Measurements from ENCODE around the gene YKT6.
"Not testable (repeated sequence)": the region's sequence is repeated elsewhere in the genome, so short reads cannot be mapped to it uniquely, and the experiment has no call there.

YKT6 gene

GRCh38 chr7:44194562-44195145, 6.1 kb upstream of the YKT6 start:
- H3K4me1 Mint-ChIP-seq (ENCODE audit: low read depth): peaks cover 12% of the 10 kb centered on the region
- H3K27ac Mint-ChIP-seq: no peak overlapping the region
- no peak overlapping the region for H3K4me3 Mint-ChIP-seq
- H3K27me3 Mint-ChIP-seq (ENCODE audit: low read depth): peaks cover 4% of the 10 kb centered on the region
- no peaks in the 10 kb centered on the region for H3K9me3 Mint-ChIP-seq
- H3K36me3 Mint-ChIP-seq (ENCODE audit: low read depth): no peaks in the 10 kb centered on the region

DNA sequence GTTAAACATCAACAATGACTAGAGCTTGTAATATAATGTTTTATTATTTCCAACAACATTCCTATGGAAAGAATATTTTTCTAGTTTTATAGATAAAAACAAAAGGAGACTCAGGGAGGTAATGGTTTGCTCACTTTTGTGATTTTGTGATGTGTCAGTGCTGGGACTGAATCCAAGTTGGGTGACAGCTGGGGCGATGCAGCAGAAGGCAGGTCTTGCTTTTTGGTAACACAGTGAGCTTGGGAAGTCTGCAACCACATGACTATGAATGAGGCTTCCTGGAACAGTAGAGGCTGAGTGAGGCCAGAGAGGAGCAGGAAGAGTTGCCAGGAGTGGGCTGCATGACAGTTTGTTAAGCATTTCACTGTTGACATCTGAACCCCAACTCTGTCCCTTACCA, 4.9 kb upstream of the YKT6 start:
- Mint-ChIP-seq H3K4me1 (ENCODE audit: low read depth) (peaks cover 15% of the 10 kb centered on the region), H3K27me3 (ENCODE audit: low read depth) (peaks cover 4% of the 10 kb centered on the region), H3K27ac (no peak overlapping the region), H3K4me3 (no peak overlapping the region), H3K9me3 (no peaks in the 10 kb centered on the region), H3K36me3 (ENCODE audit: low read depth) (no peaks in the 10 kb centered on the region)

GRCh38 chr7:44196450-44196872, 4.3 kb upstream of the YKT6 start:
- Mint-ChIP-seq H3K27ac (no peak overlapping the region), H3K36me3 (ENCODE audit: low read depth) (no peaks in the 10 kb centered on the region), H3K4me3 (no peak overlapping the region), H3K4me1 (ENCODE audit: low read depth) (peaks cover 15% of the 10 kb centered on the region), H3K9me3 (no peaks in the 10 kb centered on the region), H3K27me3 (ENCODE audit: low read depth) (no peaks in the 10 kb centered on the region)

DNA sequence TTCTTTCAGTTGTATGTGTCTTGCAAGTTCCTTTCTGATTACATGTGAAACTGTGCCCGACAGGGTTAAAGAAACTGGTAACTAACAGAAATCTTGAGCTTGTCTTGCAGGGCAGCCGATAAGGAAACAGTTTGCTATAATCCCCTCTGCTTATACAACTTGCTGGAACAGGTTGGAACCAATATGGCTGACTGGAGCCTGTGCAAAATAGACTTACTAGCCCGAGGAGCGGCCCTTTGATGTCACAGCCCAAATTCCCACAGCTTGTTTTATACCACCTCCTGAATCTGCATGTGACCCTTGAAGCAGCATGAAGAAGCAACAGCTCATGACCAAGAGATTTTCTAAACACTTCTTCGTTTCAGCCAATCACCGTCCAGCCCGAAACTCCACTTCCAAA, 3.3 kb upstream of the YKT6 start:
- no peak overlapping the region for H3K4me3 Mint-ChIP-seq
- H3K27ac Mint-ChIP-seq: no peak overlapping the region
- H3K4me1 Mint-ChIP-seq (ENCODE audit: low read depth): peaks cover 25% of the 10 kb centered on the region
- no peaks in the 10 kb centered on the region for H3K9me3 Mint-ChIP-seq
- H3K27me3 Mint-ChIP-seq (ENCODE audit: low read depth): no peaks in the 10 kb centered on the region
- H3K36me3 Mint-ChIP-seq (ENCODE audit: low read depth): no peaks in the 10 kb centered on the region

GRCh38 chr7:44200163-44200562, 615 bp upstream of the YKT6 start:
- Mint-ChIP-seq H3K4me3 (peak overlapping the region; percentile 34), H3K4me1 (ENCODE audit: low read depth) (peaks cover 27% of the 10 kb centered on the region)
- H3K9me3 Mint-ChIP-seq; H3K36me3 Mint-ChIP-seq (ENCODE audit: low read depth); H3K27ac Mint-ChIP-seq; H3K27me3 Mint-ChIP-seq (ENCODE audit: low read depth): not testable (repeated sequence)

GRCh38 chr7:44201813-44202212, 1.0 kb downstream of the YKT6 start:
- no peaks in the 10 kb centered on the region for H3K9me3 Mint-ChIP-seq

DNA sequence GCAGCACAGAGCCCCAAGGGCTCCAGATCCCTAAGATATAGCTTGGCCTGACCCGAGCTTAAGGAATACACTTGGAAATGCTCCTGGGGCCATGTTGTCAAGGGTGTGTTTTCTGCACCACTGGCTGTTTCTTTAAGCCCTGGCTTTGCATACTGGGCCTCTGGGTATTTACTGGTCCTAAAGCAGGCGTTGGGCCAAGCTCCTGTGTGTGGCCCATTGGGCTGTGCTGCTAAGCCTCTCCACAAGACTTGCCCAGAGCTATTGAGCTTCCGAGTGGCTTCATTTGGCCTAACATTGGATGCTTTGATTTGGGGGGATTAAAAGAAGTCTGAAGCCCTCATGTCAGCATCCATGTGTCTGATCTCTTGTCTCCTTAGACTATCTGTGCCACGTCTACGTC, 5.2 kb downstream of the YKT6 start:
- H3K27me3 Mint-ChIP-seq (ENCODE audit: low read depth): no peaks in the 10 kb centered on the region
- peaks cover 34% of the 10 kb centered on the region for H3K36me3 Mint-ChIP-seq (ENCODE audit: low read depth)
- no peak overlapping the region for H3K27ac Mint-ChIP-seq
- no peaks in the 10 kb centered on the region for H3K9me3 Mint-ChIP-seq
- no peak overlapping the region for H3K4me3 Mint-ChIP-seq
- H3K4me1 Mint-ChIP-seq (ENCODE audit: low read depth): peaks cover 17% of the 10 kb centered on the region

More at GRCh38 chr7:44201813-44202212, 1.0 kb downstream of the YKT6 start:
- Mint-ChIP-seq H3K4me3 (peak overlapping the region; percentile 75), H3K4me1 (ENCODE audit: low read depth) (peaks cover 19% of the 10 kb centered on the region), H3K36me3 (ENCODE audit: low read depth) (peaks cover 13% of the 10 kb centered on the region), H3K27ac (peak overlapping the region; percentile 24), H3K27me3 (ENCODE audit: low read depth) (no peaks in the 10 kb centered on the region)

DNA sequence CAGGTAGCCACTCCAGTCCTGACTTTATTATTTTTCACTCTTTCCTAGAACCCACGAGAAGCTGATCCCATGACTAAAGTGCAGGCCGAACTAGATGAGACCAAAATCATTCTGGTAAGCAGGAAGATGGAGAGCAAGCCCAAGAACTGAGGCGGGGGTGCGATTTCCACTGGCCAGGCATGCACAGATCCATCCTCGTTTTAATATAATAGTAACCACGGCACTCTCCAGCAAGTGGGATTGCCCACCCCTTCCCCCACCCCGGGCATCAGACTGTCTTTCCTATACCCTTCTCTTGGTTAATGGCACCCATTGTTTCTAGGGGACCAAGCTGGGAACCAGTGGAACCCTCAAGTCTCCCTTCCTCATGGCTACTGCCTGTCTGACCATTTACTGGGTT, 7.3 kb downstream of the YKT6 start:
- Mint-ChIP-seq H3K4me3 (no peak overlapping the region), H3K27ac (no peak overlapping the region), H3K27me3 (ENCODE audit: low read depth) (no peaks in the 10 kb centered on the region), H3K36me3 (ENCODE audit: low read depth) (peaks cover 43% of the 10 kb centered on the region), H3K9me3 (no peaks in the 10 kb centered on the region), H3K4me1 (ENCODE audit: low read depth) (peaks cover 3% of the 10 kb centered on the region)

DNA sequence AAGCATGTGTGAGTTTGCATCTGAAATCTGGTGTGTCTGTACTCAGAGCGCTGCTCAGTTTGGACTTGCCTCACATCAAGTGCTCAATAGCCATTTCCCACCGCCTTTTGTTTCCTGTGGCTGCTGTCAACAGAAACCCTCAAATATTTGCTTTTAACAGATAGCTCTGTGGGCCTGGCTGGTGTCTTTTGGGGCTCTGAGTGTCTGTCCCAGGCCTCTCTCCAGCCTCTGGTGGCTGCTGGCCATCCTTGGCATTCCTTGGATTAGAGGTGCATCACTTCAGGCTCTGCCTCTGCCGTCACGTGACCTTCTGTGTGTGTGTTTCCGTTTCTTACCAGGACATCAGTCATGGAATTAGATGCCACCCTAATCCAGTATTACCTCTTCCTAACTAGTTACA, 9.3 kb downstream of the YKT6 start:
- H3K4me3 Mint-ChIP-seq: no peak overlapping the region
- H3K36me3 Mint-ChIP-seq (ENCODE audit: low read depth): peaks cover 43% of the 10 kb centered on the region
- no peaks in the 10 kb centered on the region for H3K9me3 Mint-ChIP-seq
- no peak overlapping the region for H3K27ac Mint-ChIP-seq
- H3K27me3 Mint-ChIP-seq (ENCODE audit: low read depth): no peaks in the 10 kb centered on the region
- peaks cover 2% of the 10 kb centered on the region for H3K4me1 Mint-ChIP-seq (ENCODE audit: low read depth)

GRCh38 chr7:44211126-44211675, 10.4 kb downstream of the YKT6 start:
- peaks cover 40% of the 10 kb centered on the region for H3K36me3 Mint-ChIP-seq (ENCODE audit: low read depth)
- no peak overlapping the region for H3K4me3 Mint-ChIP-seq
- H3K9me3 Mint-ChIP-seq: no peaks in the 10 kb centered on the region
- no peak overlapping the region for H3K27ac Mint-ChIP-seq
- H3K27me3 Mint-ChIP-seq (ENCODE audit: low read depth): no peaks in the 10 kb centered on the region
- H3K4me1 Mint-ChIP-seq (ENCODE audit: low read depth): peaks cover 2% of the 10 kb centered on the region

- Mint-ChIP-seq H3K27ac (no peak overlapping the region), H3K9me3 (no peaks in the 10 kb centered on the region), H3K4me1 (ENCODE audit: low read depth) (peaks cover 2% of the 10 kb centered on the region), H3K4me3 (no peak overlapping the region), H3K27me3 (ENCODE audit: low read depth) (no peaks in the 10 kb centered on the region), H3K36me3 (ENCODE audit: low read depth) (peaks cover 36% of the 10 kb centered on the region)
Measured at GRCh38 chr7:44212018-44212417, 11.2 kb downstream of the YKT6 start.

DNA sequence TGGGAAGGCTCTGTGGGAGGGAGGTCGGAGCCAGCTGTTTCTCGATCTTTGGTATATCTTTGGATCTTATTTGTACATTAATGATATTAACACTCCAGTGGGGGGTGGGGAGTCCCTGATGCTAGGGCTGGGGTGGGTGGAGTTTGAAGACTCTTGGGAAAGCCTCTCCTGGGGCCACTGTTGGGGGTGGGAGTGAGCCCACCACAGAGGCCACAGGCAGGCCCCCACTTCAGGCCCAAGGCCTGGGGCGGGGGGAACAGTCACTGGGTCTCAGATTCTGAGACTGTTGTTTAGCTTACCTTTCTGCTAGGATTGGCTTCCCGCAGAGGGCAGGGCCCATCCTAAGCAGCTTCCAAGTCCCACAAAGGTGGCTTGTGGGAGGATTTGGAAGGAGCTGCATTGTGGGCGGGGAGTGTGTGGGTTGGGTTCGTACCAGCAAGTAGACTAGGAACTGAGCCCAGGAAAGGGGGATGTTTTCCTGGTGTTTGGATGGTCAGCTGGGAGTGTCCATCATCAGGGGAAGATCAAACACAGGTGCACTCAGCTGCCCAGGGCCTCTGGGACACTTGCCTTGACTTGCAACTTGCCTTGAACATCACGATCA, 11.9 kb downstream of the YKT6 start:
- Mint-ChIP-seq H3K36me3 (ENCODE audit: low read depth) (peaks cover 36% of the 10 kb centered on the region), H3K27me3 (ENCODE audit: low read depth) (no peaks in the 10 kb centered on the region), H3K27ac (no peak overlapping the region), H3K4me1 (ENCODE audit: low read depth) (peaks cover 2% of the 10 kb centered on the region), H3K9me3 (no peaks in the 10 kb centered on the region), H3K4me3 (no peak overlapping the region)

DNA sequence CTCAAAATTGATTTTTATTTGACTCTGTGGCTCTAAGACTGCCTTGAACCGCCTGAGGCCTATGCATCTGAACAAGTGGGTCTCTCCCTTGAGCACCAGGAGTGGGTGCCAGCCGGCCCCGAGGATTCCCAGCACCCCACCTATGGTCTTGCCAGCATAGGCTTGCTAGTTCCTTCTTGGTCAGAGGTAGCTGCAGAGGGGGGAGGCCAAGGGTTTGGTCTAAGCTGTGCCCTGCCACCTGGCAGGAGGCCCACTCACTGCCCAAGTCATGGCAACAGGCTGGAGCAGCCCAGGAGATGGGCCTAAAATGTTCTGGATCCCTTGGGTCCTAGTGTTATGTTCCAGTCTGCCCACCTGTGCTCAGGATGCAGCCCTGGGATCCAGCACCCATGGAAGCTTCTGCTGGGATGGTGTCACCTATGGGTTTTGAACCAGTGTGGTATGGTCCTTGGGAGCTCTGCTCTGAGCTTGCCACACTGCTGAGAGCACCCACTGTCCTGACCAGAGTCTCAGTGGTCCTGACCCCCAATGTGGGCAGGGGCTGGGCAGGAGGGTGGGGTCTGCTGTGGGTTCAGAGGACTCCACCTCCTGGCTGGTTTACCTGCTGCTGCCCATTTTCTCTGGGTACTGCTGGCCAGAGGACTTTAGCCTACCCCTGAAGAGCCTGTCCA, 12.6 kb downstream of the YKT6 start:
- H3K27ac Mint-ChIP-seq: no peak overlapping the region
- H3K4me1 Mint-ChIP-seq (ENCODE audit: low read depth): peaks cover 2% of the 10 kb centered on the region
- peaks cover 33% of the 10 kb centered on the region for H3K36me3 Mint-ChIP-seq (ENCODE audit: low read depth)
- no peak overlapping the region for H3K4me3 Mint-ChIP-seq
- no peaks in the 10 kb centered on the region for H3K27me3 Mint-ChIP-seq (ENCODE audit: low read depth)
- no peaks in the 10 kb centered on the region for H3K9me3 Mint-ChIP-seq

- Mint-ChIP-seq H3K4me3 (no peak overlapping the region), H3K4me1 (ENCODE audit: low read depth) (peaks cover 2% of the 10 kb centered on the region), H3K36me3 (ENCODE audit: low read depth) (peaks cover 28% of the 10 kb centered on the region), H3K9me3 (no peaks in the 10 kb centered on the region), H3K27me3 (ENCODE audit: low read depth) (no peaks in the 10 kb centered on the region), H3K27ac (no peak overlapping the region)
Measured at GRCh38 chr7:44213877-44214388, 13.2 kb downstream of the YKT6 start.

- no peaks in the 10 kb centered on the region for H3K9me3 Mint-ChIP-seq
- no peak overlapping the region for H3K27ac Mint-ChIP-seq
- no peaks in the 10 kb centered on the region for H3K27me3 Mint-ChIP-seq (ENCODE audit: low read depth)
- no peak overlapping the region for H3K4me3 Mint-ChIP-seq
- H3K4me1 Mint-ChIP-seq (ENCODE audit: low read depth): peaks cover 2% of the 10 kb centered on the region
- peaks cover 17% of the 10 kb centered on the region for H3K36me3 Mint-ChIP-seq (ENCODE audit: low read depth)
Measured at GRCh38 chr7:44215531-44215930, 14.8 kb downstream of the YKT6 start.

Measured in T-helper 1 cell treated with Interleukin-12 subunit alpha and Interleukin-12 subunit beta and Interleukin-4 antibody, amounts not matched to agents 30 μg/mL and 1 μg/mL, for 36 hours (primary cell).